Measurements from ENCODE around the gene PXDN. TPM values are rescaled to one million over a fixed set of nuclear protein-coding genes. Genes with fewer than 3 reads are reported as not detected.

Gene PXDN
- total and polyA plus RNA-seq, 2 of the 4 experiments (the other 2 are of a cell fraction) = 153 to 332 TPM

DNA sequence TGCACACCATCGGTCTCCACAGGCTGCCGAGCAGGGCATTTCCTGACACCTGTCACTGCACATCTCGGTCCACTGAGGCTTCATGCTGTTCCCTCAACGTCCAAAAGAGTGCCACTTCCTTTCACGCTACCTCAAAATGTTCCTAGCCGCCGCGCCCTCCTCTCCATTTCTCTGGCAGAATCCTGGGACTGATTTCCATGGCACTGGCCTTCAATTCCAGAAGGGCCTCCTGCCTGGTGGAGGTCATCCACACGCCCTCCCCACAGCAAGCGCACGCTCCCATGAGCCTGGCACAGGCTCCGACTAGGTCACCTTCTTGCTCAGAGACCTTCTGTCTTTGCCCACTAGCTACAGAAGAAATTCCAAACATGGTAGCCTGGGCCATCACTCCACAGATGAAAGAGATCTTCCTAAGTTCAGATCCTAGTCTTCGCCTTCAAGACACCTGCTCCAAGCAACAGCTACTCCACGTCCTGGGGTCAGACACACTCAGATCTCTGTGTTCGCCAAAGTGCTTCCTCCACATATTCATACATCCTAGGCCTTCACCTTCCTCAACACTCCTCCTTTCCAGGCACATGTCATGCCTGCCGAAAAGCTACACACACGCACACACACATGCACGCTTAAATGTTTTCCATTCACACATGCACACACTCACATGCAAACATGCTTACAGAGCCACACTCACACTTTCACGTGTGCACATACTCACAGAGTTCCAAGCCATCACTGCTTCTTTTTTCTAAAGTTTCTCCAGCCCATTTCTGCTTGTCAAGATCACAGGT is 94.0 kb downstream of the PXDN start:
- Histone ChIP-seq H2BK15ac (ENCODE audit: low read depth, low read length) (no peak overlapping the region), H3K36me3 (ENCODE audit: control insufficient read depth, insufficient read depth, low read length) (peaks cover 69% of the 10 kb centered on the region), H4K91ac (ENCODE audit: insufficient read depth, low read depth, low read length) (no peak overlapping the region), H3K14ac (replicated peaks; ENCODE audit: low read depth, low read length) (no peak overlapping the region), H3K9me1 (ENCODE audit: insufficient read depth, low read length) (peaks cover 31% of the 10 kb centered on the region), H3K56ac (ENCODE audit: extremely low read depth, insufficient read depth, low read length) (no peak overlapping the region), H3K23ac (ENCODE audit: low read depth, low read length) (0 out of 2 replicates have a peak overlapping the region, but pooled peaks have one; percentile 35), H3K27ac (ENCODE audit: insufficient read depth, low read length) (no peak overlapping the region), H2AK9ac (replicated peaks; ENCODE audit: low read depth, low read length, poor library complexity) (no peak overlapping the region), H3K4me2 (ENCODE audit: low read depth, low read length) (no peak overlapping the region), H4K8ac (ENCODE audit: low read depth in 2 of 2, low read length in 2 of 2) (no peak overlapping the region), H3K4me3 (ENCODE audit: insufficient read depth, low read depth, low read length) (no peak overlapping the region), H2AFZ (replicated peaks; ENCODE audit: low read length, poor library complexity) (no peak overlapping the region), H3K27me3 (ENCODE audit: control insufficient read depth, insufficient read depth, low read length) (no peaks in the 10 kb centered on the region), H3K4me1 (ENCODE audit: control insufficient read depth, insufficient read depth, low read length) (peaks cover 31% of the 10 kb centered on the region), H4K5ac (ENCODE audit: low read depth, low read length) (no peak overlapping the region), H3K4ac (ENCODE audit: low read depth, low read length) (0 out of 2 replicates have a peak overlapping the region, but pooled peaks have one; percentile 15), H3K18ac (ENCODE audit: low read depth, low read length) (no peak overlapping the region), H3K9ac (ENCODE audit: low read depth, low read length) (no peak overlapping the region), H3K79me1 (ENCODE audit: low read depth in 1 of 2, low read length in 2 of 2) (peaks cover 43 to 89% of the 10 kb centered on the region in 2 experiments), H3K9me3 (ENCODE audit: control insufficient read depth, insufficient read depth, low read length) (no peaks in the 10 kb centered on the region), H2BK5ac (ENCODE audit: low read depth, low read length, poor library complexity, severe bottlenecking) (no peak overlapping the region), H2BK120ac (ENCODE audit: low read depth, low read length) (no peak overlapping the region), H2AK5ac (ENCODE audit: low read depth, low read length) (peak overlapping the region; percentile 10; the same call in 1 of the 2 replicates), H4K20me1 (ENCODE audit: insufficient read depth, low read length) (peaks cover 64% of the 10 kb centered on the region), H2BK20ac (ENCODE audit: low read depth, low read length) (no peak overlapping the region)
- TF ChIP-seq SMC3 (IDR thresholded peaks at IDR 0.05; ENCODE audit: low read depth, low read length) = no peak
- no peak for TF ChIP-seq MXI1 (IDR thresholded peaks at IDR 0.05; ENCODE audit: borderline replicate concordance, low read depth, low read length)
- TF ChIP-seq FOS (IDR thresholded peaks at IDR 0.05; ENCODE audit: low read depth, low read length) = no peak
- no peak for TF ChIP-seq CEBPB (IDR thresholded peaks at IDR 0.05; ENCODE audit: low read depth, low read length)
- no peak for TF ChIP-seq RAD21 (IDR thresholded peaks at IDR 0.05; ENCODE audit: low read length)
- no peak for TF ChIP-seq MAZ (IDR thresholded peaks at IDR 0.05; ENCODE audit: borderline replicate concordance, low read depth, low read length)
- no peak for TF ChIP-seq RCOR1 (IDR thresholded peaks at IDR 0.05; ENCODE audit: insufficient replicate concordance, low read length)
- TF ChIP-seq, protein P1, sequence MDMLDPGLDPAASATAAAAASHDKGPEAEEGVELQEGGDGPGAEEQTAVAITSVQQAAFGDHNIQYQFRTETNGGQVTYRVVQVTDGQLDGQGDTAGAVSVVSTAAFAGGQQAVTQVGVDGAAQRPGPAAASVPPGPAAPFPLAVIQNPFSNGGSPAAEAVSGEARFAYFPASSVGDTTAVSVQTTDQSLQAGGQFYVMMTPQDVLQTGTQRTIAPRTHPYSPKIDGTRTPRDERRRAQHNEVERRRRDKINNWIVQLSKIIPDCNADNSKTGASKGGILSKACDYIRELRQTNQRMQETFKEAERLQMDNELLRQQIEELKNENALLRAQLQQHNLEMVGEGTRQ (IDR thresholded peaks at IDR 0.05; ENCODE audit: low read depth, low read length) = no peak
- dilution Hi-C loops (cut with HindIII; ENCODE audit: low sequenced_read_pairs, unreplicated experiment) = no loop called here
- in situ Hi-C loops (cut with MboI; ENCODE audit: low sequenced_read_pairs) = no loop called here
- no peak for DNase-seq
- BruUV-seq (replicated peaks) = no TSS peak
- ChIA-PET CTCF (no interaction called here), POLR2A (ENCODE audit: unreplicated experiment) (no interaction called here)
- intact Hi-C loops (cut with micrococcal nuclease) = loop anchor here (5.0 kb wide), 1 partner anchor 98 kb away; no protein-coding TSS in a partner anchor
- 91% methylated on average over 15 of the region's 19 CpGs; no CpG with 5 or more reads in 1 of the 2 experiments for WGBS, 2 experiments (ENCODE audit: extremely low coverage in 2 of 2, insufficient read length in 1 of 2)
- ATAC-seq (ENCODE audit: low read depth) = no peak
